CD14-positive monocyte (primary cell): ENCODE data around the gene DUSP16. TPM values are rescaled to one million over a fixed set of nuclear protein-coding genes. Genes with fewer than 3 reads are reported as not detected.

ENCODE experiments used
- DNase-seq, 3 donors: peaks; one replicate each; pipeline ENCODE4 v3.0.0-alpha.2; 2011 to 2022
- H2AFZ ChIP-seq: 2 replicates; pipeline ENCODE4 v1.6.0; 2012; ENCODE audit warnings: mild to moderate bottlenecking, low read depth, low read length, inconsistent platforms; ENCODE audit not compliant: insufficient read depth, poor library complexity, severe bottlenecking
- H3K27ac ChIP-seq, 2 donors: 1 replicate in 1 of 2; 2 replicates in 1 of 2; pipeline ENCODE4 v1.5.1; 2012 to 2013; ENCODE audit warnings: low read length in 2 of 2, control low read depth in 1 of 2, inconsistent platforms in 1 of 2, low read depth in 1 of 2, mild to moderate bottlenecking in 1 of 2
- H3K27me3 ChIP-seq, 2 donors: one replicate each; pipeline versions ENCODE4 v1.6.0 to v1.6.1; 2011 to 2013; ENCODE audit warnings: low read length in 2 of 2; ENCODE audit not compliant: control insufficient read depth in 2 of 2, insufficient read depth in 2 of 2
- H3K36me3 ChIP-seq, 2 donors: replicated peaks in 1 of 2; 1 replicate in 1 of 2; 2 replicates in 1 of 2; pipeline versions ENCODE4 v1.5.1 to v1.6.1; 2012 to 2013; ENCODE audit warnings: low read length in 2 of 2, control low read depth in 1 of 2, inconsistent platforms in 1 of 2, mild to moderate bottlenecking in 1 of 2; ENCODE audit not compliant: insufficient read depth in 2 of 2, control insufficient read depth in 1 of 2
- H3K4me1 ChIP-seq, 2 donors: 1 replicate in 1 of 2; 2 replicates in 1 of 2; pipeline versions ENCODE4 v1.5.1 to v1.6.1; 2012 to 2013; ENCODE audit warnings: low read length in 2 of 2, control low read depth in 1 of 2, inconsistent platforms in 1 of 2, mild to moderate bottlenecking in 1 of 2, moderate library complexity in 1 of 2; ENCODE audit not compliant: insufficient read depth in 2 of 2, control insufficient read depth in 1 of 2
- H3K4me2 ChIP-seq: replicated peaks from 2 replicates; pipeline ENCODE3; 2012; ENCODE audit warnings: low read length, moderate library complexity, mild to moderate bottlenecking; ENCODE audit not compliant: poor library complexity, severe bottlenecking; ENCODE audit errors: extremely low read depth
- H3K4me3 ChIP-seq, 3 experiments: fragments of 200-600 bp in 1 of 3; sonication (generic) in 1 of 3; replicated peaks in 1 of 3; 1 replicate in 2 of 3; 2 replicates in 1 of 3; pipeline ENCODE4 v1.5.1; 2011 to 2013; ENCODE audit warnings: low read length in 3 of 3, mild to moderate bottlenecking in 3 of 3, control low read depth in 2 of 3, low read depth in 2 of 3, inconsistent platforms in 1 of 3, moderate library complexity in 1 of 3
- H3K79me2 ChIP-seq: 2 replicates; pipeline ENCODE4 v1.6.0; 2012; ENCODE audit warnings: mild to moderate bottlenecking, control low read depth, inconsistent platforms, low read length, moderate library complexity; ENCODE audit not compliant: insufficient read depth
- H3K9ac ChIP-seq: 2 replicates; pipeline ENCODE4 v1.6.0; 2017; ENCODE audit warnings: low read length, mild to moderate bottlenecking; ENCODE audit not compliant: insufficient read depth, poor library complexity, severe bottlenecking
- H3K9me3 ChIP-seq, 2 donors: replicated peaks in 1 of 2; 1 replicate in 1 of 2; 2 replicates in 1 of 2; pipeline versions ENCODE4 v1.5.1 to v1.6.1; 2012 to 2013; ENCODE audit warnings: low read length in 2 of 2, control low read depth in 1 of 2; ENCODE audit not compliant: control insufficient read depth in 1 of 2, insufficient read depth in 1 of 2
- H4K20me1 ChIP-seq: 2 replicates; pipeline ENCODE4 v1.6.0; 2012; ENCODE audit warnings: mild to moderate bottlenecking, low read length, control low read depth, moderate library complexity; ENCODE audit not compliant: insufficient read depth
- H3K27ac Mint-ChIP-seq, 7 donors: one replicate each; pipeline ENCODE4 v1.8.0; 2020; ENCODE audit warnings: mild to moderate bottlenecking in 7 of 7, mixed read lengths in 7 of 7, moderate library complexity in 6 of 7, inconsistent platforms in 2 of 7
- H3K27me3 Mint-ChIP-seq, 3 donors: one replicate each; pipeline ENCODE4 v1.8.0; 2021 to 2022; ENCODE audit warnings: low read depth in 3 of 3, mild to moderate bottlenecking in 3 of 3, mixed read lengths in 3 of 3, moderate library complexity in 3 of 3, inconsistent platforms in 1 of 3
- H3K36me3 Mint-ChIP-seq, 2 donors: one replicate each; pipeline ENCODE4 v1.8.0; 2020; ENCODE audit warnings: mixed read lengths in 2 of 2, inconsistent platforms in 1 of 2, mild to moderate bottlenecking in 1 of 2
- H3K4me1 Mint-ChIP-seq: one replicate; pipeline ENCODE4 v1.8.0; 2020; ENCODE audit warnings: mild to moderate bottlenecking, mixed read lengths
- H3K4me3 Mint-ChIP-seq, 2 donors: one replicate each; pipeline ENCODE4 v1.8.0; 2020; ENCODE audit warnings: mild to moderate bottlenecking in 2 of 2, mixed read lengths in 2 of 2, moderate library complexity in 1 of 2
- H3K9me3 Mint-ChIP-seq, 7 donors: one replicate each; pipeline ENCODE4 v1.8.0; 2020 to 2022; ENCODE audit warnings: mixed read lengths in 7 of 7, mild to moderate bottlenecking in 6 of 7, moderate library complexity in 6 of 7, inconsistent platforms in 2 of 7
- WGBS: methylation state at CpG from one replicate; pipeline ENCODE4 v1.1.5; 2013; ENCODE audit warnings: missing lambda C conversion rate; ENCODE audit not compliant: insufficient coverage; 5-methylcytosine and 5-hydroxymethylcytosine counted together
- intact Hi-C, 2 donors: fragments of 100-400 bp; cut with micrococcal nuclease; formaldehyde crosslinking; loops; one replicate each; pipeline versions ENCODE4 v1.15.0 to v1.15.1; 2023
- polyA plus RNA-seq, 3 donors: library from polyadenylated mRNA; depleted of rRNA in 1 of 3; unstranded in 2 of 3; stranded (reverse) in 1 of 3; fragments of 300-500 nt in 2 of 3; fragments of >200 nt in 1 of 3; fragmentation: Illumina TruSeq in 2 of 3; gene quantifications; 1 replicate in 2 of 3; 2 replicates in 1 of 3; pipeline ENCODE4 v1.2.3, GENCODE V29; 2012 to 2021
- TF ChIP-seq, protein P1 (sequence below): fragments of 200-600 bp; IDR thresholded peaks from one replicate; pipeline ENCODE4 v1.8.0; 2022; ENCODE audit warnings: antibody characterized with exemption, mild to moderate bottlenecking

The DUSP16 gene
- polyA plus RNA-seq, 3 donors, result 0.04 to 0.46 (median 0.27) TPM

DNA sequence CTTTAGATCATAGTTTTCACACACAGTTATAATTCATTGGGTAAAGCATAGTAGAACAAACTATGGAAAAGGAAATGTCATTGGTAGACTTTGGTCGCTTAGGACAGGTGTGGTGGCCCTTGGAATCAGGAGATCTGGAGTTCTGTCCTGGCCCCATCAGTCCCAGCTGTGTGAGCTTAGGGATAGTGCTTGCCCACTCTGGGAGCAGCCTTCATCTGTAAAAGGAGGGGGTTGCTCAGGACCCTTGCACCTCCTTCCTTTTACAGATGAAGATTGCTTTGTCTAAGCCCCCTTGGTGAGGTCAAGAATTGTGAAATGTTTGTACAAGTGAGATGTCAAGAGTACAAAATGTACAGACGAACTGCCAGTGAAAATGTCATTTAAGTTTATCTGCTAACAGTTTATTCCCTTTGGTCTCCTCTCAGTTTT is 112.6 kb downstream of the DUSP16 start:
- no peak overlapping the region for H2AFZ ChIP-seq
- H3K27ac ChIP-seq, result peak overlapping the region in 1 of 2 donors; percentile 58
- no peaks in the 10 kb centered on the region for H3K36me3 Mint-ChIP-seq
- WGBS, result no CpG with 5 or more reads among the region's 2 CpGs
- H3K27ac Mint-ChIP-seq, result peak overlapping the region; percentile 62 to 91 (median 85)
- H3K27me3 ChIP-seq, result no peaks in the 10 kb centered on the region
- intact Hi-C loops, result no loop called here
- H3K4me3 ChIP-seq, result no peak overlapping the region
- DNase-seq, result no peak
- H3K79me2 ChIP-seq, result no peaks in the 10 kb centered on the region
- peaks cover 0 to 1% (median 0%) of the 10 kb centered on the region in 3 donors for H3K27me3 Mint-ChIP-seq
- no peak overlapping the region for H3K4me3 Mint-ChIP-seq
- H3K9ac ChIP-seq, result no peak overlapping the region
- H3K9me3 Mint-ChIP-seq, result no peaks in the 10 kb centered on the region
- H3K9me3 ChIP-seq, result no peaks in the 10 kb centered on the region
- H3K4me1 Mint-ChIP-seq, result peaks cover 26% of the 10 kb centered on the region
- peaks cover 19 to 24% of the 10 kb centered on the region in 2 donors for H3K4me1 ChIP-seq
- no peaks in the 10 kb centered on the region for H4K20me1 ChIP-seq
- H3K36me3 ChIP-seq, result no peaks in the 10 kb centered on the region
- H3K4me2 ChIP-seq, result peak overlapping the region; percentile 25
- TF ChIP-seq, protein P1, sequence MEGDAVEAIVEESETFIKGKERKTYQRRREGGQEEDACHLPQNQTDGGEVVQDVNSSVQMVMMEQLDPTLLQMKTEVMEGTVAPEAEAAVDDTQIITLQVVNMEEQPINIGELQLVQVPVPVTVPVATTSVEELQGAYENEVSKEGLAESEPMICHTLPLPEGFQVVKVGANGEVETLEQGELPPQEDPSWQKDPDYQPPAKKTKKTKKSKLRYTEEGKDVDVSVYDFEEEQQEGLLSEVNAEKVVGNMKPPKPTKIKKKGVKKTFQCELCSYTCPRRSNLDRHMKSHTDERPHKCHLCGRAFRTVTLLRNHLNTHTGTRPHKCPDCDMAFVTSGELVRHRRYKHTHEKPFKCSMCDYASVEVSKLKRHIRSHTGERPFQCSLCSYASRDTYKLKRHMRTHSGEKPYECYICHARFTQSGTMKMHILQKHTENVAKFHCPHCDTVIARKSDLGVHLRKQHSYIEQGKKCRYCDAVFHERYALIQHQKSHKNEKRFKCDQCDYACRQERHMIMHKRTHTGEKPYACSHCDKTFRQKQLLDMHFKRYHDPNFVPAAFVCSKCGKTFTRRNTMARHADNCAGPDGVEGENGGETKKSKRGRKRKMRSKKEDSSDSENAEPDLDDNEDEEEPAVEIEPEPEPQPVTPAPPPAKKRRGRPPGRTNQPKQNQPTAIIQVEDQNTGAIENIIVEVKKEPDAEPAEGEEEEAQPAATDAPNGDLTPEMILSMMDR, result no peak

DNA sequence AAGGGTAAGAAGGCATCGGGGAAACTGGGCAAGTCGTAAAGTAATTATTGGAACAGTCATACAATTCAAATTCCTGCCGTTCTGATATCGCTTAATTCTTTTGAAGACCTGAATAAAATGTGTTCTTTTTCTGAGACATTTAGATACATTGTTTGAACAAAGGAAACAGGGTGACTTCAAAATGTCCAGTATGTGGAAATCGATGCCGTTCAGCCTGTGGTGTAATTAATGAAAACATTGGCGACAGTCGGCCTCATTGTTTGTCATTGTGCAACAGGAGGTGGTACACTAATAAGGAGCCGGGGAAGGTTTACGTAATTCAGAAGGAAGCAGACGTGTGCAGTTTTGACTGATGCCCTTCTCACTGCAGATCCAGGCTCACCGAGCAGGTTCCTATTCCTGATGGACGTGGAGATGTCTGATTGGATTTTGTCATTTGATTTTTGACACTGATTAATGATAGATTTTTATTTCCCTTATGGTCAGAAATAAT is 113.1 kb downstream of the DUSP16 start:
- Histone ChIP-seq H3K4me2 (peak overlapping the region; percentile 25), H3K9me3 (no peaks in the 10 kb centered on the region), H2AFZ (peak overlapping the region; percentile 7), H3K27me3 (no peaks in the 10 kb centered on the region), H3K4me3 (no peak overlapping the region), H3K79me2 (no peaks in the 10 kb centered on the region), H3K36me3 (no peaks in the 10 kb centered on the region), H3K27ac (peak overlapping the region in 1 of 2 donors; percentile 58), H4K20me1 (no peaks in the 10 kb centered on the region), H3K4me1 (peaks cover 19 to 24% of the 10 kb centered on the region in 2 donors), H3K9ac (no peak overlapping the region)
- intact Hi-C loops, result loop anchor here in 1 of 2 donors (10.0 kb wide), 2 partner anchors 65 to 115 kb away; partner anchors contain the start of gene DUSP16
- H3K4me1 Mint-ChIP-seq, result peaks cover 26% of the 10 kb centered on the region
- peak overlapping the region; percentile 80 to 91 (median 85) for H3K27ac Mint-ChIP-seq
- peak; percentile 82 to 97 (median 89) for DNase-seq
- TF ChIP-seq, protein P1, result no peak
- no peaks in the 10 kb centered on the region for H3K9me3 Mint-ChIP-seq
- WGBS, result 13% methylated on average over 8 of the region's 13 CpGs
- H3K27me3 Mint-ChIP-seq, result peaks cover 0 to 1% (median 0%) of the 10 kb centered on the region in 3 donors
- no peaks in the 10 kb centered on the region for H3K36me3 Mint-ChIP-seq
- H3K4me3 Mint-ChIP-seq, result peak overlapping the region in 1 of 2 donors; percentile 27
